ENCODE data around the gene SORL1. TPM values are rescaled to one million over a fixed set of nuclear protein-coding genes. Genes with fewer than 3 reads are reported as not detected.
A peak's percentile ranks its signal among the peaks of the same experiment; 100 is the strongest.

The SORL1 gene
- total RNA-seq, 1 donor from 2014 or later = 38.3 TPM

DNA sequence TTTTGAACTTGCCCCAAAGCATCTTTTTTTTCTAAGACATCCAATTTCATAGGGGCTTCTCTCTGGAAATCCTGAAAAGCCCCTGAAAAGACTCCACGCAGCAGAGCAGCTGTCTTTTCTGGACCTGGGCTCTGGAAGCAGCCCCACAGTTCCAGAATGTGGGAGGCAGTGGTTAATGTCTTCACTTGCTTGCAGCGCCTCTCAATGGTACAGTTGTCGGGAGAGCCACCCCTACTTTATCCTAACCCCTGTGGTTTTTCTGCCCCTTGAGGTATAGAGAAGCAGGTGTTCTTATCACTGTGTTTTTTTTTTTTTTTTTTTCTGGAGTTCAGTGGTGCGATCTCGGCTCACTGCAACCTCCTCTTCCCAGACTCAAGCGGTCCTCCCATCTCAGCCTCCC, 84.0 kb downstream of the SORL1 start:
- DNase-seq (ENCODE audit: extremely low spot score in 2 of 2) = no peak
- H3K4me3 ChIP-seq = no peak overlapping the region
- H3K4me1 ChIP-seq = no peaks in the 10 kb centered on the region
- no peak overlapping the region for H3K27ac ChIP-seq
- intact Hi-C loops (cut with DNase I) = no loop called here
- H3K27me3 ChIP-seq = no peaks in the 10 kb centered on the region
- peaks cover 0 to 6% of the 10 kb centered on the region in 2 donors for H3K36me3 ChIP-seq
- no peaks in the 10 kb centered on the region for H3K9me3 ChIP-seq
- TF ChIP-seq POLR2AphosphoS5 (IDR thresholded peaks at IDR 0.05; ENCODE audit: insufficient read depth in 1 of 2, low read depth in 1 of 2) (no peak), POLR2A (IDR thresholded peaks at IDR 0.05) (no peak)
- TF ChIP-seq, protein P1, sequence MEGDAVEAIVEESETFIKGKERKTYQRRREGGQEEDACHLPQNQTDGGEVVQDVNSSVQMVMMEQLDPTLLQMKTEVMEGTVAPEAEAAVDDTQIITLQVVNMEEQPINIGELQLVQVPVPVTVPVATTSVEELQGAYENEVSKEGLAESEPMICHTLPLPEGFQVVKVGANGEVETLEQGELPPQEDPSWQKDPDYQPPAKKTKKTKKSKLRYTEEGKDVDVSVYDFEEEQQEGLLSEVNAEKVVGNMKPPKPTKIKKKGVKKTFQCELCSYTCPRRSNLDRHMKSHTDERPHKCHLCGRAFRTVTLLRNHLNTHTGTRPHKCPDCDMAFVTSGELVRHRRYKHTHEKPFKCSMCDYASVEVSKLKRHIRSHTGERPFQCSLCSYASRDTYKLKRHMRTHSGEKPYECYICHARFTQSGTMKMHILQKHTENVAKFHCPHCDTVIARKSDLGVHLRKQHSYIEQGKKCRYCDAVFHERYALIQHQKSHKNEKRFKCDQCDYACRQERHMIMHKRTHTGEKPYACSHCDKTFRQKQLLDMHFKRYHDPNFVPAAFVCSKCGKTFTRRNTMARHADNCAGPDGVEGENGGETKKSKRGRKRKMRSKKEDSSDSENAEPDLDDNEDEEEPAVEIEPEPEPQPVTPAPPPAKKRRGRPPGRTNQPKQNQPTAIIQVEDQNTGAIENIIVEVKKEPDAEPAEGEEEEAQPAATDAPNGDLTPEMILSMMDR (IDR thresholded peaks at IDR 0.05) = no peak

DNA sequence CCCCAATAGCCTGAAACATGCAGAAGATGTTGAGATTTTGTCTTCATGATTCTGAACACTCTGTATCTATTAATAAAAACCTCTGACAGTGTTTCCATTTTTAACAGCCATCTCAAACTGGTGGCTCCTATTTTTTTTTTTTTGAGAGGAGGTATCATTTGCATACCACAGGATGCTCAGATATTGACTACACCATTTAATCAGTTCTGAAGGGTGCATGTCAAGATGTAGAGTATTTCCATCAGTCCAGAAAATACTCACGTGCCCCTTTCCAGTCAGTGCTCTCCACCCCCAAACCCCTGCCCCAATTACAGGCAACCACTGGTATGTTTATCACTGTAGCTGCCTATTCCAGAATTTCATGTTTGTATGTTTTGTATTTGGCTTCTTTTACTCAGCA, 85.9 kb downstream of the SORL1 start:
- DNase-seq (ENCODE audit: extremely low spot score in 2 of 2) = peak in 1 of 2 donors; percentile 20
- Histone ChIP-seq H3K27me3 (no peaks in the 10 kb centered on the region), H3K4me1 (no peaks in the 10 kb centered on the region), H3K9me3 (no peaks in the 10 kb centered on the region), H3K27ac (no peak overlapping the region), H3K4me3 (no peak overlapping the region), H3K36me3 (no peaks in the 10 kb centered on the region)
- intact Hi-C loops (cut with DNase I) = no loop called here
- TF ChIP-seq, protein P1 (IDR thresholded peaks at IDR 0.05) = no peak
- TF ChIP-seq POLR2A (IDR thresholded peaks at IDR 0.05) (no peak), POLR2AphosphoS5 (IDR thresholded peaks at IDR 0.05; ENCODE audit: insufficient read depth in 1 of 2, low read depth in 1 of 2) (no peak)

DNA sequence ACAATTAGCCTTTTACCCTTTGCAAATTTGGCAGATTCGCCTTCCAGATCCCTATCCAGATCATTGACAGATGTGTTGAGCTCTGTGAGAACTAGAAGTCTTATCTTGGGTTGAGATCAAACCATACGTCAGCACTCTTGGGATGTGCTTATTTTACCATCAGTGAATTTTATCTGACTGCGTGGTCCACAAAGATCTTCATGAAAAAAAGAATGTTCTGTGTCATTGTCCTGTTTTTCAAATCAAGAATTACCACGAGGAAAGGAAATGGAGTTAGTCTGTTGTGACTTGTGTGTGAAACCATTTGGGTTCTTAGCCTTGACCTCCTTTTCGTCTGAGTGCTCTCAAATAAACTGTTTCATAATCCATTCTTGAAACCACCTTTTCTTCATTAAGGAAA, 86.9 kb downstream of the SORL1 start:
- Histone ChIP-seq H3K27ac (no peak overlapping the region), H3K36me3 (peaks cover 0 to under 1% of the 10 kb centered on the region in 2 donors), H3K27me3 (no peaks in the 10 kb centered on the region), H3K4me1 (no peaks in the 10 kb centered on the region), H3K9me3 (no peaks in the 10 kb centered on the region), H3K4me3 (no peak overlapping the region)
- TF ChIP-seq, protein P1 (IDR thresholded peaks at IDR 0.05) = no peak
- no peak for TF ChIP-seq POLR2A (IDR thresholded peaks at IDR 0.05)
- DNase-seq (ENCODE audit: extremely low spot score in 2 of 2) = no peak
- intact Hi-C loops (cut with DNase I) = no loop called here

DNA sequence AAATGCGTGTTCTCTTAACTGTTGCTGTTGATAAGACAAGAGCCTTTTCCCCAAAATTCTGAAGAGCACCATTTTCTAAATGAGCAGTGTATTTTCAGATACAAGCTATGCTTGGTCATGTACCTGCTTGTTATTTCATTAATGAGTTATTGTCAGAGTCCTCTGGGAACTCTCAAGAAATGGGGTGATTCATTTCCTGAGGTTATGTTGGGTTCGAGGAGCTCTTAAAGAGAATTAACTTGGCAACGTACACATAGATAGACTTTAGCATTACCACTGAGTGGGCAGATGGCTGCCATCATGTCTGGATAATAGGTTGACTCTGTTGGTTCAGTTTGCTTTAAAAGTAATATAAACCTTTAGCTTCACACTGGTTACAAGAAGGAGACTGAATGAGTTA, 88.5 kb downstream of the SORL1 start:
- Histone ChIP-seq H3K4me3 (no peak overlapping the region), H3K4me1 (no peaks in the 10 kb centered on the region), H3K27me3 (no peaks in the 10 kb centered on the region), H3K27ac (no peak overlapping the region), H3K36me3 (peaks cover 0 to 3% of the 10 kb centered on the region in 2 donors), H3K9me3 (no peaks in the 10 kb centered on the region)
- no peak for DNase-seq (ENCODE audit: extremely low spot score in 2 of 2)
- intact Hi-C loops (cut with DNase I) = no loop called here
- TF ChIP-seq POLR2AphosphoS5 (IDR thresholded peaks at IDR 0.05; ENCODE audit: insufficient read depth in 1 of 2, low read depth in 1 of 2) = no peak
- TF ChIP-seq POLR2A (IDR thresholded peaks at IDR 0.05) = no peak
- TF ChIP-seq, protein P1 (IDR thresholded peaks at IDR 0.05) = no peak

GRCh38 chr11:121543836-121544380, 91.8 kb downstream of the SORL1 start:
- Histone ChIP-seq H3K27ac (no peak overlapping the region), H3K4me3 (no peak overlapping the region), H3K27me3 (no peaks in the 10 kb centered on the region), H3K9me3 (no peaks in the 10 kb centered on the region), H3K36me3 (peaks cover 0 to 3% of the 10 kb centered on the region in 2 donors), H3K4me1 (no peaks in the 10 kb centered on the region)
- intact Hi-C loops (cut with DNase I) = no loop called here
- DNase-seq (ENCODE audit: extremely low spot score in 2 of 2) = peak in 1 of 2 donors; percentile 18
- TF ChIP-seq POLR2A (IDR thresholded peaks at IDR 0.05) = no peak
- TF ChIP-seq, protein P1 (IDR thresholded peaks at IDR 0.05) = no peak
- no peak for TF ChIP-seq POLR2AphosphoS5 (IDR thresholded peaks at IDR 0.05; ENCODE audit: insufficient read depth in 1 of 2, low read depth in 1 of 2)
